ENCODE data around the gene CPXM2. TPM values are rescaled to one million over a fixed set of nuclear protein-coding genes. Genes with fewer than 3 reads are reported as not detected.

CPXM2 gene
- total RNA-seq, 1 experiment from 2014 or later = not detected

GRCh38 chr10:123796736-123797135, 94.9 kb downstream of the CPXM2 start:
- in situ Hi-C loops (cut with HindIII; ENCODE audit: low pct_unique_long_range_greater_than_20kb, low sequenced_read_pairs) = no loop called here
- intact Hi-C loops (cut with micrococcal nuclease; ENCODE audit: unreplicated experiment) = no loop called here
- TF ChIP-seq POLR2AphosphoS5 (IDR thresholded peaks at IDR 0.05; ENCODE audit: low read depth, low read length) (no peak), REST (IDR thresholded peaks at IDR 0.05; ENCODE audit: insufficient read depth in 1 of 2, low read depth in 2 of 2, low read length in 1 of 2) (no peak), SIN3A (IDR thresholded peaks at IDR 0.05; ENCODE audit: borderline replicate concordance, insufficient read depth, low read depth, low read length) (no peak), TCF7L2 (IDR thresholded peaks at IDR 0.05; ENCODE audit: low read depth, low read length) (no peak)
- TF ChIP-seq, protein P1, sequence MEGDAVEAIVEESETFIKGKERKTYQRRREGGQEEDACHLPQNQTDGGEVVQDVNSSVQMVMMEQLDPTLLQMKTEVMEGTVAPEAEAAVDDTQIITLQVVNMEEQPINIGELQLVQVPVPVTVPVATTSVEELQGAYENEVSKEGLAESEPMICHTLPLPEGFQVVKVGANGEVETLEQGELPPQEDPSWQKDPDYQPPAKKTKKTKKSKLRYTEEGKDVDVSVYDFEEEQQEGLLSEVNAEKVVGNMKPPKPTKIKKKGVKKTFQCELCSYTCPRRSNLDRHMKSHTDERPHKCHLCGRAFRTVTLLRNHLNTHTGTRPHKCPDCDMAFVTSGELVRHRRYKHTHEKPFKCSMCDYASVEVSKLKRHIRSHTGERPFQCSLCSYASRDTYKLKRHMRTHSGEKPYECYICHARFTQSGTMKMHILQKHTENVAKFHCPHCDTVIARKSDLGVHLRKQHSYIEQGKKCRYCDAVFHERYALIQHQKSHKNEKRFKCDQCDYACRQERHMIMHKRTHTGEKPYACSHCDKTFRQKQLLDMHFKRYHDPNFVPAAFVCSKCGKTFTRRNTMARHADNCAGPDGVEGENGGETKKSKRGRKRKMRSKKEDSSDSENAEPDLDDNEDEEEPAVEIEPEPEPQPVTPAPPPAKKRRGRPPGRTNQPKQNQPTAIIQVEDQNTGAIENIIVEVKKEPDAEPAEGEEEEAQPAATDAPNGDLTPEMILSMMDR (IDR thresholded peaks at IDR 0.05) = no peak
- Histone ChIP-seq H3K4me1 (ENCODE audit: control insufficient read depth, insufficient read depth, low read length) (no peaks in the 10 kb centered on the region), H3K36me3 (ENCODE audit: control insufficient read depth, insufficient read depth, low read length) (no peaks in the 10 kb centered on the region), H3K4me3 (ENCODE audit: low read depth in 2 of 2, low read length in 2 of 2) (no peak overlapping the region), H3K27me3 (ENCODE audit: control insufficient read depth, insufficient read depth, low read length) (no peaks in the 10 kb centered on the region), H3K9me3 (ENCODE audit: control insufficient read depth, insufficient read depth, low read depth, low read length) (no peaks in the 10 kb centered on the region), H3K27ac (ENCODE audit: low read length) (no peak overlapping the region)
- no peak for DNase-seq (ENCODE audit: low read depth, low spot score)
- ChIA-PET POLR2A (no interaction called here), CTCF (no interaction called here)
- ATAC-seq = no peak
- BruUV-seq (replicated peaks) = no TSS peak

DNA sequence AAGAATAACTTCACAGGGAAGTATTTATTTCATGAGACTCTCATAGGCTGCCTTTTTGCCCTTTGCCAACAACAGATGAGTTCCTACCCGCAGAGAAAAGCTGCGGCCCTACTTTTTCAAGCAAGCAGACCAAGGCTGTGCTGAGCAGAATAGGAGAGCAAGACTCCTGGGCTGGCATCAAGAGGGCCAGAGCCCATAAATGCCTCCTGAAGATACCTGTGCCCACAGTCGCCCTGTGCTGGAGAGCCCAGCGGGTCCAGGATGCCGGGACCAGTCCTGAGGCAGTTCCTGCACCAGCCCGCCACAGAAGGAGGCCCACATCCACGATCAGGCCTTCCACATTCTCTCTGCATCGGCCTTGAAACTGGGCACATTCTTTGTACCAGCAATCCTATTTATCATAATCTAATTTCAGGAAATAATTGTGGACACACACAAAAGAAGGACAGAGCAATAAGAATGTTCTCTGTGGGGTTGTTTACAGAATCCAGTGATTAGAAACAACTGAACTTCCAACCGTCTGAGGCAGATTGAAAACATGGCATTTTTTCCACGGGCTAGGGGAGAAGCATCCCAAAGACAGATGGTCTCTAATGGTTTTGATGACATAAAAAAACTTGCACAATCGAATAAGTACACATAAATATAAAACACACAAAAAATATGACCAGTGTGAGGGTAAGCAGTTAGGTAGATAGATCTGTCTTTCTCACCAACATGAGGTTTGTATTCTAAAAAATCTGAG, 95.6 kb downstream of the CPXM2 start:
- no peak for TF ChIP-seq SIN3A (IDR thresholded peaks at IDR 0.05; ENCODE audit: borderline replicate concordance, insufficient read depth, low read depth, low read length)
- TF ChIP-seq TCF7L2 (IDR thresholded peaks at IDR 0.05; ENCODE audit: low read depth, low read length) = no peak
- no peak for TF ChIP-seq POLR2AphosphoS5 (IDR thresholded peaks at IDR 0.05; ENCODE audit: low read depth, low read length)
- TF ChIP-seq, protein P1 (IDR thresholded peaks at IDR 0.05) = no peak
- no peak for TF ChIP-seq REST (IDR thresholded peaks at IDR 0.05; ENCODE audit: insufficient read depth in 1 of 2, low read depth in 2 of 2, low read length in 1 of 2)
- CTCF ChIA-PET = no interaction called here
- in situ Hi-C loops (cut with HindIII; ENCODE audit: low pct_unique_long_range_greater_than_20kb, low sequenced_read_pairs) = no loop called here
- POLR2A ChIA-PET = no interaction called here
- intact Hi-C loops (cut with micrococcal nuclease; ENCODE audit: unreplicated experiment) = no loop called here
- Histone ChIP-seq H3K4me1 (ENCODE audit: control insufficient read depth, insufficient read depth, low read length) (no peaks in the 10 kb centered on the region), H3K27ac (ENCODE audit: low read length) (no peak overlapping the region), H3K4me3 (ENCODE audit: low read depth in 2 of 2, low read length in 2 of 2) (no peak overlapping the region), H3K36me3 (ENCODE audit: control insufficient read depth, insufficient read depth, low read length) (no peaks in the 10 kb centered on the region), H3K27me3 (ENCODE audit: control insufficient read depth, insufficient read depth, low read length) (no peaks in the 10 kb centered on the region), H3K9me3 (ENCODE audit: control insufficient read depth, insufficient read depth, low read depth, low read length) (no peaks in the 10 kb centered on the region)
- no TSS peak for BruUV-seq (replicated peaks)
- no peak for DNase-seq (ENCODE audit: low read depth, low spot score)
- no peak for ATAC-seq

Measured in Panc1 (cell line).